HG03025 (cell line): ENCODE measurements around the gene FOXD4L6.
"Not testable (repeated sequence)": the region's sequence is repeated elsewhere in the genome, so short reads cannot be mapped to it uniquely, and the experiment has no call there.

Experiments used
- ATAC-seq: cut with Tn5 transposase; IDR thresholded peaks from one replicate; pipeline ENCODE4 v1.9.1; 2021; ENCODE audit warnings: mild to moderate bottlenecking, moderate library complexity; ENCODE audit not compliant: unreplicated experiment, low FRiP score

FOXD4L6 gene

DNA sequence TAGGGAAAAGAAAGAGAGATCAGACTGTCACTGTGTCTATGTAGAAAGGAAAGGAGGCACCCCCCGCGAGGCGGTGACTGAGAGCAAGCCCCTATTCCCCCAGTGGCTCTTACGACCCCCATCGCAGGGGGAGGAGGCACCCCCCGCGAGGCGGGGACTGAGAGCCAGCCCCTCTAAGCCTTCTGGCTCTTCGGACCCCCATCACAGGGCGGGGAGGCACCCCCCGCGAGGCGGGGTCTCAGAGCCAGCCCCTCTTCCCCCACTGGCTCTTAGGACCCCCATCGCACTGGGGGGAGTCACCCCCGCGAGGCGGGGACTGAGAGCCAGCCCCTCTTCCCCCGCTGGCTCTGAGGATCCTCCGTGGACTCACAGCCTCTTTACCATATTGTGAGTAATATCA lies 23.9 kb downstream of the FOXD4L6 start:
- not testable (repeated sequence) for ATAC-seq

DNA sequence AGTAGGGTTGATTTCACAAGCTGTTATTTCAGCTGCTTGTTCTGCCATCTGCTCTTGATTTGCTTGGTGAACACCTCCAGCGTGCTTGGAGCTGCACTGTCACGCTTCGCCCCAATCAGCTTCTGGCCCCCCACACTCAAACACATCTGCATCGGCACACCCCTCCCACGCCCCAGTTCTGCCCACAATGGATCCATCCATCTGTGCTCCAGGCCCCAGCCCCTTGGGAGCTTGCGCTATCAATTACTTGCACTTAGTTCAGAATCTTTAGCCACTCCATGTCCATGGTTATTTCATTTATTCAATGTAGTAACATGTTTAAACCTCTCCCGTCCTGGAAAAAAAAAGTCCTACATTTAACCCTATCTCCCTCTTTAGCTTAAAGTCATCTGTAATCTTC lies 28.0 kb downstream of the FOXD4L6 start:
- not testable (repeated sequence) for ATAC-seq

- ATAC-seq: not testable (repeated sequence)
Observed at GRCh38 chr9:41098759-41099158, 29.7 kb downstream of the FOXD4L6 start.

DNA sequence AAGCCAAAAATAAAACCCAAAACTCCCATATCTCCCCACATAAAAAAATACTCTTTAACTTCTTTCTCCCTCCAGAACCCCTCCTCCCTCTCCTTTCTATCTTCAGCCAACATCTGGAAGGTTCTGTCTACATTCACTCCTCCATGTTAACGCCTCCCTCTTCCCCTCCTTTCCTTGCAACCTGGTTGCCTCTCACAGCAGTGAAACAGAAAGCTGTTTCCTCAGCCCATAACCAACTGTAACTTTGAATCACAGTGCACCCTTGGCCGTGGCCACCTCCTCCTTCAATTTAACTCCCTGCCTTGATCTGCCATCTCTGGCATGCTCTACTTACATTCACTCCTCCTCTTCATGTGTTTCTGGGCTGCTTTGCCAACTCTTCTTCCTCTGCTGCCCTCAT lies 33.4 kb downstream of the FOXD4L6 start:
- not testable (repeated sequence) for ATAC-seq

GRCh38 chr9:41094010-41094773 lies 34.3 kb downstream of the FOXD4L6 start:
- ATAC-seq: not testable (repeated sequence)

DNA sequence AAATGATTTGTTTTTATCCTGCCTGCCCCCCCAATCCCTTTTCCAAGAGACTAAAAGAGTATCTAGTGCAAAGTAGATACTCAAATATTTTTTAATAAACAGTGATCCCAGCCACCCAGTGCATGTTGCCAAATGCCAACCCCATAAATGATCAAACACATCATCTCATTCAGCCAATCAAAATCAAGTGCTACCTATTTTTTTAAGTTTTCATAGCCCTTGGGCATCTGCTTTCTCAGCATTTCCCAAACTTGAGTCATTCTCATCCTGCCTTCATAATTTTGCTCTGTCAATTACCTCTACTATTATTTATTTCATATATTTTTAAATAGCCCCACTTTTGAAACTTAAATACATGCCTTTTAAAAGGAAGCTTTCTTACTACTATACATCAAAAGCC lies 37.6 kb downstream of the FOXD4L6 start:
- ATAC-seq: not testable (repeated sequence)

DNA sequence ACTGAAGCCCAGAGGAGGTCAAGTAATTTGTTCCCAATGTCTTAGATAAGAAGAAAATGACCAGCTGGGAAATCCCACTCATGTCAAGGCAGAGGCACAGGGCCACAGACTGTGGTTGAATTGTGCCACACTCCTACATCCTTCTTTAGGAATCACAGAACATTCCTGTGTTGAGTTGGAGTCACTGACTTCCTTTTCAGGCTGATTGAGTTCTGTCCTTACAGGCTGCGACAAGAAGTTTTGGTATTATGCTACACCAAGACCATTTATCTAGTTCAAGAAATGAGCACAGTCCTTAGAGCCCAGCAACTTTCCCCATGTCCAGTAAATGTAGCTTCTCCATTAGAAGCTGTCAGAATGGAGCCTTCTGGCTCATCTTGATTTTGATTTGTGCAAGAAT lies 38.1 kb downstream of the FOXD4L6 start:
- ATAC-seq: not testable (repeated sequence)

GRCh38 chr9:41088450-41089059 lies 39.9 kb downstream of the FOXD4L6 start:
- peak; percentile 55 for ATAC-seq

DNA sequence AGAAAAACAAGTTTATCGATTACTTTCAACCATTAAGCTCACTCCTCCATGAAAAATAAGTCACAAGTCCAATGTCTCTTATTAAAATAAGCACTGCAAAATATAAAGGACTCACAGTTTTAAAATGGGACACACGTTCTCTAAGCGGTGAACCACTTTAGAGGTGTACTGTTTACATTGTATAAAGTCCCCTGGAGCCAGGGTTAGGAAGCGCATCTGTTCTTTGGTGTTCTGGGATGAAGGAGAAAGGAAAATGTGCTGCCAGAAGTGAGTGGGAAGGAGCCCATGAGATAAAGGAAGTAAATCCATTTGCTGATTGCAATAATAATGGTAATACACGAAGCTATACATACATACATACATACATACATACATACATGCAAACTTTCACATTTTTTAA lies 40.6 kb downstream of the FOXD4L6 start:
- not testable (repeated sequence) for ATAC-seq

GRCh38 chr9:41087157-41087780 lies 41.2 kb downstream of the FOXD4L6 start:
- ATAC-seq: not testable (repeated sequence)

GRCh38 chr9:41086685-41087084 lies 41.8 kb downstream of the FOXD4L6 start:
- not testable (repeated sequence) for ATAC-seq

- ATAC-seq: peak; percentile 51
Observed at GRCh38 chr9:41086215-41086614, 42.3 kb downstream of the FOXD4L6 start.

DNA sequence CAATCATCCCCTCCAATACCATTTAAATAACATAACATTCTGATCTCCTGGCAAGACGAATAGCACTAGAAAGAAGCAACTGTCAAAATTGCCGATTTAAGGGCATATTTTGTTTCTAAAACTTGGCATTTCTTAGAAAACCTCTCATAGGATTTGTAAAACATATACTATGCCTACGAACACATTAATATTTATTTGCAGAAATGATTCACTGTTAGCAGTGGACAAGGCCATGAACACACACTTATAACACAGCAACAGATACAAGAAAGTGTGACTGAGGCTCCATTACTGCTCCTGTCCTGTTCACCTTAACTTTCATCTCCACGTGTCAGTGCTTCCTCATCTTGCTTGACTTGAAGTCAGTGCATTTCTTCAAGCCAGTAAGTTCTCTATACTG lies 46.1 kb downstream of the FOXD4L6 start:
- not testable (repeated sequence) for ATAC-seq

DNA sequence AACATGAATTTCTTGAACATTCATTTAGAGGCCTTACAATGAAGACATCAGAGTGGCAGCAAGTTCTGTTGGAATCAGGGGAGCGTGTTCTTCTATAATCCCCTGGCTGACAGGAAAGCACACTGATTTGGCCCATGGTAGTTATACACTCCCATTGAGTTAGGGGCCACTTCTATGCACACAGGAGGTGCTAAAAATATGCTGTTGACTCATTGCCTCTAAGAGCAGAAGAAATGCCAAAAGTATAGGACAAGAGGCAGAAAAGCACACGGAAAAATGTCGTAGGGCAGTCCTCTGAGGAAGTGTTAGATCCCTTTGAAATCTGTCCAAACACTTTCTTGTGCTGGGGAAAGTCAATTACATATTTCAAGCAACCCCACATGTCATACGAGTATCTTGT lies 49.0 kb downstream of the FOXD4L6 start:
- ATAC-seq: not testable (repeated sequence)

DNA sequence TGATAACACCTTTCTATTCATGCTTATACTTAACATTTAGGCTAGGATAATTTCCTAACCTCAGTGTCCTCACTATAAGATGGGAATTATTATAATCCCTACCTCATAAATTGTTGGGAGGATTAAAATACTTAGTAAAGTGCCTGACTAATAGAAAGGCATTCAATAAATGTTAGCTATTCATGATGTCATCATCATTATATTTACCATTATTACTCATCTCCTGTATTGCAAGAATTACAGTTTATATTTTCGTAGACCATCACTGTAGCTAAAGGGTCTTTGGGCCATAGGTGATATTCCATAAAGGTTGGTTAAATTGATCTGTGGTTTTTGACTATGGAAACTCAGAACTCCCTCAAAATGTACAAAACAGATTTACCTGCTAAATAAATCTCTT lies 50.9 kb downstream of the FOXD4L6 start:
- not testable (repeated sequence) for ATAC-seq
